HUDEP-2 (cell line): ENCODE results near the gene DHRSX.
"Not testable (repeated sequence)": the region's sequence is repeated elsewhere in the genome, so short reads cannot be mapped to it uniquely, and the experiment has no call there.

Experiments
- DNase-seq, 76 experiments: peaks; one replicate each; lab custom pipeline; 2025; ENCODE audit not compliant: unreplicated experiment in 76 of 76; lab: John Stamatoyannopoulos, UW

DHRSX gene

GRCh38 chrX:2226906-2227656 is 273.7 kb downstream of the DHRSX start:
- DNase-seq, result no peak

- DNase-seq, result no peak
Measured at GRCh38 chrX:2226182-2226581, 274.6 kb downstream of the DHRSX start.

GRCh38 chrX:2224597-2225235 is 276.1 kb downstream of the DHRSX start:
- DNase-seq, result no peak

GRCh38 chrX:2224161-2224560 is 276.6 kb downstream of the DHRSX start:
- no peak for DNase-seq

GRCh38 chrX:2220829-2221567 is 279.8 kb downstream of the DHRSX start:
- no peak for DNase-seq

GRCh38 chrX:2220296-2220695 is 280.5 kb downstream of the DHRSX start:
- DNase-seq, result no peak

- not testable (repeated sequence) for DNase-seq
Measured at GRCh38 chrX:2214138-2214823, 286.5 kb downstream of the DHRSX start.

GRCh38 chrX:2211667-2212066 is 289.1 kb downstream of the DHRSX start:
- DNase-seq, result not testable (repeated sequence)

- DNase-seq, result no peak
Measured at GRCh38 chrX:2193273-2193592, 307.5 kb downstream of the DHRSX start.

- no peak for DNase-seq
Measured at GRCh38 chrX:2192584-2193272, 308.0 kb downstream of the DHRSX start.

- no peak for DNase-seq
Measured at GRCh38 chrX:2188840-2189239, 311.9 kb downstream of the DHRSX start.

GRCh38 chrX:2188330-2188792 is 312.4 kb downstream of the DHRSX start:
- DNase-seq, result peak in 1 of 76 experiments; percentile 0

GRCh38 chrX:2187352-2188115 is 313.2 kb downstream of the DHRSX start:
- DNase-seq, result no peak

GRCh38 chrX:2185341-2186082 is 315.3 kb downstream of the DHRSX start:
- DNase-seq, result no peak

- no peak for DNase-seq
Measured at GRCh38 chrX:2184089-2184488, 316.7 kb downstream of the DHRSX start.

GRCh38 chrX:2183193-2183725 is 317.5 kb downstream of the DHRSX start:
- no peak for DNase-seq

- no peak for DNase-seq
Measured at GRCh38 chrX:2177541-2177940, 323.2 kb downstream of the DHRSX start.

- DNase-seq, result no peak
Measured at GRCh38 chrX:2176733-2177132, 324.0 kb downstream of the DHRSX start.

- DNase-seq, result no peak
Measured at GRCh38 chrX:2176274-2176673, 324.5 kb downstream of the DHRSX start.
